Bone marrow (tissue), 2 donors: ENCODE results near the gene ELK4.

ENCODE experiments used
- DNase-seq, 2 donors: peaks; one replicate each; lab custom pipeline; 2025; lab: John Stamatoyannopoulos, UW

ELK4 gene

GRCh38 chr1:205581321-205581980 is 50.4 kb downstream of the ELK4 start:
- DNase-seq = no peak

GRCh38 chr1:205580923-205581180 is 51.0 kb downstream of the ELK4 start:
- DNase-seq = no peak

- no peak for DNase-seq
These were observed 51.5 kb downstream of the ELK4 start for GRCh38 chr1:205580140-205580922.

GRCh38 chr1:205579711-205580110 is 52.1 kb downstream of the ELK4 start:
- DNase-seq = no peak

GRCh38 chr1:205578780-205579571 is 52.8 kb downstream of the ELK4 start:
- DNase-seq = no peak

GRCh38 chr1:205577874-205578658 is 53.7 kb downstream of the ELK4 start:
- DNase-seq = no peak

- no peak for DNase-seq
These were observed 54.7 kb downstream of the ELK4 start for GRCh38 chr1:205576805-205577761.

GRCh38 chr1:205576011-205576410 is 55.8 kb downstream of the ELK4 start:
- DNase-seq = no peak

- DNase-seq = no peak
These were observed 56.4 kb downstream of the ELK4 start for GRCh38 chr1:205575294-205575885.

GRCh38 chr1:205572421-205572820 is 59.4 kb downstream of the ELK4 start:
- no peak for DNase-seq

- no peak for DNase-seq
These were observed 60.1 kb downstream of the ELK4 start for GRCh38 chr1:205571747-205572146.

- no peak for DNase-seq
These were observed 60.8 kb downstream of the ELK4 start for GRCh38 chr1:205570796-205571537.

- DNase-seq = no peak
These were observed 61.7 kb downstream of the ELK4 start for GRCh38 chr1:205570173-205570501.

GRCh38 chr1:205569411-205570172 is 62.2 kb downstream of the ELK4 start:
- DNase-seq = no peak

- DNase-seq = no peak
These were observed 63.1 kb downstream of the ELK4 start for GRCh38 chr1:205568469-205569361.

GRCh38 chr1:205568135-205568468 is 63.7 kb downstream of the ELK4 start:
- no peak for DNase-seq

- DNase-seq = no peak
These were observed 64.1 kb downstream of the ELK4 start for GRCh38 chr1:205567716-205568115.

GRCh38 chr1:205565799-205566198 is 66.0 kb downstream of the ELK4 start:
- DNase-seq = no peak
